ENCODE measurements around the gene TOX2. TPM values are rescaled to one million over a fixed set of nuclear protein-coding genes. Genes with fewer than 3 reads are reported as not detected.

The TOX2 gene
- total and polyA plus RNA-seq, 2 of the 4 experiments (the other 2 are of a cell fraction), result 1.3 to 17.5 TPM

- Histone ChIP-seq H2BK120ac (ENCODE audit: low read depth, low read length) (no peak overlapping the region), H3K56ac (ENCODE audit: extremely low read depth, insufficient read depth, low read length) (no peak overlapping the region), H3K23ac (ENCODE audit: low read depth, low read length) (no peak overlapping the region), H3K9me3 (ENCODE audit: control insufficient read depth, insufficient read depth, low read length) (no peaks in the 10 kb centered on the region), H2BK20ac (ENCODE audit: low read depth, low read length) (no peak overlapping the region), H4K5ac (ENCODE audit: low read depth, low read length) (no peak overlapping the region), H3K18ac (ENCODE audit: low read depth, low read length) (no peak overlapping the region), H4K91ac (ENCODE audit: insufficient read depth, low read depth, low read length) (no peak overlapping the region), H3K4me3 (ENCODE audit: insufficient read depth, low read depth, low read length) (no peak overlapping the region), H2BK5ac (ENCODE audit: low read depth, low read length, poor library complexity, severe bottlenecking) (no peak overlapping the region), H3K9me1 (ENCODE audit: insufficient read depth, low read length) (0 out of 2 replicates have a peak, but pooled peaks cover 6% of the 10 kb centered on the region), H3K4me1 (ENCODE audit: control insufficient read depth, insufficient read depth, low read length) (no peaks in the 10 kb centered on the region), H3K4ac (ENCODE audit: low read depth, low read length) (no peak overlapping the region), H3K27me3 (ENCODE audit: control insufficient read depth, insufficient read depth, low read length) (no peaks in the 10 kb centered on the region), H2AK9ac (replicated peaks; ENCODE audit: low read depth, low read length, poor library complexity) (no peak overlapping the region), H2AFZ (replicated peaks; ENCODE audit: low read length, poor library complexity) (no peak overlapping the region), H3K9ac (ENCODE audit: low read depth, low read length) (no peak overlapping the region), H4K20me1 (ENCODE audit: insufficient read depth, low read length) (no peaks in the 10 kb centered on the region), H3K4me2 (ENCODE audit: low read depth, low read length) (no peak overlapping the region), H2AK5ac (ENCODE audit: low read depth, low read length) (no peak overlapping the region), H2BK15ac (ENCODE audit: low read depth, low read length) (no peak overlapping the region), H3K27ac (ENCODE audit: insufficient read depth, low read length) (no peak overlapping the region), H4K8ac (ENCODE audit: low read depth in 2 of 2, low read length in 2 of 2) (no peak overlapping the region), H3K14ac (replicated peaks; ENCODE audit: low read depth, low read length) (no peak overlapping the region), H3K79me1 (ENCODE audit: low read depth in 1 of 2, low read length in 2 of 2) (peaks cover 0 to 29% of the 10 kb centered on the region in 2 experiments; a peak in 3 of 4 replicates), H3K36me3 (ENCODE audit: control insufficient read depth, insufficient read depth, low read length) (peaks cover 25% of the 10 kb centered on the region)
- ChIA-PET CTCF (no interaction called here), POLR2A (ENCODE audit: unreplicated experiment) (no interaction called here)
- ATAC-seq (ENCODE audit: low read depth), result no peak
- WGBS, 2 experiments (ENCODE audit: extremely low coverage in 2 of 2, insufficient read length in 1 of 2), result 88% methylated on average over 8 of the region's 25 CpGs; no CpG with 5 or more reads in 1 of the 2 experiments
- DNase-seq, result no peak
- dilution Hi-C loops (cut with HindIII; ENCODE audit: low sequenced_read_pairs, unreplicated experiment), result no loop called here
- BruUV-seq (replicated peaks), result no TSS peak
- in situ Hi-C loops (cut with MboI; ENCODE audit: low sequenced_read_pairs), result no loop called here
- no peak for TF ChIP-seq SMC3 (IDR thresholded peaks at IDR 0.05; ENCODE audit: low read depth, low read length)
- TF ChIP-seq CHD1 (IDR thresholded peaks at IDR 0.05; ENCODE audit: low read depth, low read length), result no peak
- TF ChIP-seq NFE2L2 (IDR thresholded peaks at IDR 0.05; ENCODE audit: low read depth, low read length), result no peak
- TF ChIP-seq RCOR1 (IDR thresholded peaks at IDR 0.05; ENCODE audit: insufficient replicate concordance, low read length), result no peak
- TF ChIP-seq CEBPB (IDR thresholded peaks at IDR 0.05; ENCODE audit: low read depth, low read length), result no peak
- intact Hi-C loops (cut with micrococcal nuclease), result no loop called here
Observed at GRCh38 chr20:44050925-44051660, 136.4 kb downstream of the TOX2 start.

Data from IMR-90 (cell line).